GM18505 (cell line): ENCODE results near the gene PRPF4.
"Not testable (repeated sequence)": the region's sequence is repeated elsewhere in the genome, so short reads cannot be mapped to it uniquely, and the experiment has no call there.

ENCODE experiments used
- ATAC-seq: cut with Tn5 transposase; IDR thresholded peaks from one replicate; pipeline ENCODE4 v1.9.1; 2021; ENCODE audit not compliant: unreplicated experiment
- POLR2A ChIP-seq: IDR thresholded peaks from 4 replicates; pipeline ENCODE4 v1.6.1; 2011; ENCODE audit warnings: borderline replicate concordance; ENCODE audit not compliant: insufficient read depth, insufficient read length; ENCODE audit errors: extremely low read depth

PRPF4 gene

GRCh38 chr9:113290052-113290607 is 14.7 kb downstream of the PRPF4 start:
- no peak for ATAC-seq
- TF ChIP-seq POLR2A, result no peak

DNA sequence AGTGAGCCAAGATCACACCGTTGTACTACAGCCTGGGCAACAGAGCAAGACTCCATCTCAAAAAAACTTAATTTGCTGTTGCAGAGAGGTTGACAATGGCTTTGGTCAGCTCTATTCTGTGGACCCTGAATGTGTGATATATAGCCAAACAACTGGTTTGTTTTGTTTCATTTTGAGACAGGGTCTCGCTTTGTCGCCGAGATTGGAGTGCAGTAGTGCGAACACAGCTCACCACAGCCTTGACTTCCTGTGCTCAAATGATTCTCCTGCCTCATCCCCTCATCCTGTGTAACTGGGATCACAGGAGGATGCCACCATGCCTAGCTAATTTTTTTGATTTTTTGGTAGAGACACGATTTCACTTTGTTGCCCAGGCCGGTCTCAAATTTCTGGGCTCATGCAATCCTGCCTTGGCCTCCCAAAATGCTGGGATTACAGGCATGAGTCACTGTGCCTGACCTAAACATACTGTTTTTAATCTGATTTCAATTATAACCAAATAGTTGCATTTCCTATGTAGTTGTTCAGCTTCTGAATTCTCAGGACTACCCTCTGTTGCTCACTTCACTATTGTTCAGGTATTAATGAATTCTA is 17.9 kb downstream of the PRPF4 start:
- no peak for ATAC-seq
- TF ChIP-seq POLR2A, result no peak

- not testable (repeated sequence) for ATAC-seq
These were observed 20.8 kb downstream of the PRPF4 start for GRCh38 chr9:113296247-113296646.

- TF ChIP-seq POLR2A, result no peak
- no peak for ATAC-seq
These were observed 21.5 kb downstream of the PRPF4 start for GRCh38 chr9:113296796-113297558.

DNA sequence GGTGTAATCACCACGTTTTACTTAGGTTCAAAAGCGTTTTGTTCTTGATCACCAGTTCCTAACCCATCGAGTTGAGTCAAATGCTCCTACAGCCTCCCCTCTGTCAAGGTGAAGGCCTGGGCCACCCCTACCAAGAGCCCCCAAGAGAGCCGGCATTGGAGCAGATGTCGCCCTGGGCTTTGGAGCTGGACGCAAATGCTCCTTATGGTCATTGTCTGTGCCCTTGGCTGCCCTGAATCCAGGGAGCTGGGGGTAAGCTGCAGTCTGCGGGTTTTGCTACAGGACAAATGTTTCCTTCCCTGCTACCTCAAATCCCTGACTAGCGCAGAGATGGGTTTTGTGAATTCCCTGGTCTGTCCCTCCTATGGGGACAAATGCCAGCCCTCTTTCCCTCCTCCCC is 22.9 kb downstream of the PRPF4 start:
- ATAC-seq, result no peak
- no peak for TF ChIP-seq POLR2A

DNA sequence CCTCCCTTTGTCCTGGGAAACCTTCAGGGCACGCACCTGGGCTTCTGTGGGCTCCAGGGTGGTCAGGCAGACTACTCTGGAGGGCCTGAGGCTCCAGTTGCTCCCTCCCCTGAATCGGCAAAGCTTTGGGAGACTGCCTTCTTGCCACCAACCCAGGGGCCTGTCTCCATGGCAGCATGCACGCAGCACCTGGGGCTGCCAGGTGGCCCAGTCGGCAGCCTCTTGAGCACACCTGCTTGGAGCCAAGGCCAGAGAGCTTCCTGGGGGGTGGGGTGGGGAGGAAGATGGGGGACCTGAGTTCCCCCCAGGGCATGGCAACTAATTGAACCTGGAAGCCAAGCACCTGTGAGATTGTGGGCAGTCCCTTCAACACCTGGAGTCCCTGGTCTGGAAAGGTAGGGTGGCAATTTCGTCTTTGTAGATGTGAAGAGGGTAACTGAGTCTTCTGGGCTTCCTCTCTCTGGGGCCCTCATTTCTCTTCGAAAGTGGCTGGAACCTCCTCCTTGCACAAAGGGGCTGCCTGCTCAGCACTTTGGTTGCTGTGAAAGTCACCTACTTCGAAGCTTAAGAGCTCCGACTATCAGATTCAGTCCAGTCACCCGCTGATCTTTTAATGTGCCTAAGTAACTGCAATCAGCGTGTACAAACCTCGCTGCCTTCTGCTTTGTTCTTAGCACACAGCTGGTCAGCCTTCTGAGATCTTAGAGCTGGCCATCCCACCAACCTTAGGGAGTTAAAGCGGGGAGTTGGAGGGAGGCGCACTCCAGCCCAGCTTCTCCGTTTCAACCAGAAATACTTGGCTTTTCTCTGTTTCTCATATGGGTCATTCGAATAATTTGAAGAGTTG is 23.7 kb downstream of the PRPF4 start:
- no peak for ATAC-seq
- no peak for TF ChIP-seq POLR2A

DNA sequence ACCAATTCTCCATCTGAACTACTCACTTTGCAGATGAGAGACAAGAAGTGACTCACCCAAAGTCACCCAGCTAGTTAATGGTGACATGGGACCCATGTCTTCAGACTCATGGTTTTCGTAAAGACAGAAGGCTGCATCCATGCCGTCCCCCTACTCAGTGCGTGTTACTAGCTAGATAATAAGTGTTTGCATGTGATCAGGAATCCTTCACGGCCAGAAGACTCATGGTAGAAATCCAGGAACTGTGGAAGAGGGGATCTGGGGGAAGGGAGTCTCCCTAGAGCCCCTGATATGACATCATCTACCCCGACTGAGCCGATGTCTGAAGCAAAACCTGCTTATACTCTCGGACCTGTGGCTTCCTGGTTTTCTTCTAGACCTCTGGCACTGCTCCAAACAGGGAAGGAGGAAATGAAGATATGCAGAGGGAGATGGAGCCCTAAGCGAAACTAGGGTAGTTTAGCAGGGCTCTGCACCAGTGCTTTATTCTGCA is 24.4 kb downstream of the PRPF4 start:
- ATAC-seq, result no peak
- TF ChIP-seq POLR2A, result no peak

DNA sequence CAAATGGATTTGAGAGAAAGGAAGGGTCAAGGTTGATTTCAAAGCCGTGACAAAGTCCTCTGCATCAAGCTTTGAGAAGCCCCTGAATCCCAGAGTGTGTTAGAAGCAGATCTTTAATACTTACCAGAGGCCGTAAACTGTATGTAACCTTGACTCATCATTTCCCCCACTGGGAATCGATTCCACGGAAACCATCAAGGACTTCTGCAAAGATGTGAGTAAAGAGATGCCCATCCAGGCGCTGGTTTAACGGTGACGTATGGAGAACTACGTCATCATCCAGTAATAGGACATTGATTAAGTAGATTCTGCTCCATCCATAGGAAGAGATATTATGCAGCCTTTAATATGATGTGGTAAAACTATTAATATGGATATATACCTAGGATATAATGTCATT is 26.1 kb downstream of the PRPF4 start:
- ATAC-seq, result no peak
- no peak for TF ChIP-seq POLR2A

DNA sequence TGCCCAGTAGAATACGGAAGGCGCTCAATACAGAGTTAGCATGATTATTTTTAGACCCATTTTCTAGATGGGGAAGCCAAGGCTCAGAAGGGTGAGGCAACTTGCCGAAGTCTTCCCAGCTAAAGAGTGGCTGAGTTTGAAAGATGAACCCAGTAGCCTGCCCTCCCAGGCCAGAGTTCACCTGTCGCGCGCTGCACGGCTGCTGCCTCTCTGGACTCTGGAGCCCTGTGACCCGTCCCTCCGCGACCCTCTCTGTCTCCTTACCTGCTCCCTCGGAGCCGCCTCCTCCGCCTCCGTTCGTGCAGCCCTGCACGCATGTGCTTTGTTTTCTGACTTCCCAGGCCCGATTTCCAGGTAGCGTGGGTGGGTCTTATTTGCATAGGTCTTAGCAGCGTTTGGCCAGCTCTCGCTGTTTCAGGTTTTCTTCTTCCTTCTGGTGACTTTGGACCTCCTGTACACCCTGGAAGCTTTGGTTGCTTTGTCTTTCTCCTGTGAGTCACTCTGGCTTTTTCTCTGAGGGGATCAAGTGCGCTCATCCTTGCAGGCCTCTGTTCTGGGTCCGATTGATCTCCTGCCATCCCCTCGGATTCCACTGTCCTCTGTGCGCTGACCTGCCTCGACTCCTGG is 27.4 kb downstream of the PRPF4 start, which contains the start of gene RNF183:
RNF183 (minus strand) TSS at position 585 of the 627 bp plus-strand sequence. CDS start 5,192 bp downstream, outside the sequence.
- ATAC-seq, result no peak
- TF ChIP-seq POLR2A, result no peak

- no peak for ATAC-seq
- no peak for TF ChIP-seq POLR2A
These were observed 31.1 kb downstream of the PRPF4 start for GRCh38 chr9:113306566-113306965.

DNA sequence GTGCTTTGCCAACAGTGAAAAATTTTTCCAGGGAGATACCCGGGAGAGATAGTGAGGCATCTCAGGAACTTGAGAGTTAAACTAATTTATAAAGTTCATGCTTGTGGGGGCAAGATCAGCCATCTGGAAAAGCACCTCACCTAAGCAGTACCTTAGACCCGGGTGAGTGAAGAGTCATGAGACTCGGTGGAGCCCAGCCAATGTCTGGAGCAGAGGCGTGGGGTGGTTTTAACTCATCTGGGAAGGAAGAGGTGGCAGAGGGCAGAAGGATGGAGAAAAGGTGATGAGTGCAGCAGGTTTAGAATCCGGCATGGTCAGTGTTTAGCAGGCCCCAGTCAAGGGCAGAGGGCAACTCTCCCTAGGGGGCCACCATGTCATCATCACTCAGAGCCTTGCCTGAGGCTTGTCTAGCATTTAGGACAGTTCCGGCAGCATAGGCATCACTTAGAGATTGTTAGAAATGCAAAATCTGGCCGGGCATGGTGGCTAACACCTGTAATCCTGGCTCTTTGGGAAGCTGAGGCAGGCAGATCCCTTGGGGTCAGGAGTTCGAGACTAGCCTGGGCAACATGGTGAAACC is 32.0 kb downstream of the PRPF4 start:
- TF ChIP-seq POLR2A, result no peak
- ATAC-seq, result no peak

GRCh38 chr9:113309204-113309813 is 33.9 kb downstream of the PRPF4 start:
- ATAC-seq, result no peak
- TF ChIP-seq POLR2A, result no peak
